Measurements from ENCODE around the gene EIF4G2.

DNA sequence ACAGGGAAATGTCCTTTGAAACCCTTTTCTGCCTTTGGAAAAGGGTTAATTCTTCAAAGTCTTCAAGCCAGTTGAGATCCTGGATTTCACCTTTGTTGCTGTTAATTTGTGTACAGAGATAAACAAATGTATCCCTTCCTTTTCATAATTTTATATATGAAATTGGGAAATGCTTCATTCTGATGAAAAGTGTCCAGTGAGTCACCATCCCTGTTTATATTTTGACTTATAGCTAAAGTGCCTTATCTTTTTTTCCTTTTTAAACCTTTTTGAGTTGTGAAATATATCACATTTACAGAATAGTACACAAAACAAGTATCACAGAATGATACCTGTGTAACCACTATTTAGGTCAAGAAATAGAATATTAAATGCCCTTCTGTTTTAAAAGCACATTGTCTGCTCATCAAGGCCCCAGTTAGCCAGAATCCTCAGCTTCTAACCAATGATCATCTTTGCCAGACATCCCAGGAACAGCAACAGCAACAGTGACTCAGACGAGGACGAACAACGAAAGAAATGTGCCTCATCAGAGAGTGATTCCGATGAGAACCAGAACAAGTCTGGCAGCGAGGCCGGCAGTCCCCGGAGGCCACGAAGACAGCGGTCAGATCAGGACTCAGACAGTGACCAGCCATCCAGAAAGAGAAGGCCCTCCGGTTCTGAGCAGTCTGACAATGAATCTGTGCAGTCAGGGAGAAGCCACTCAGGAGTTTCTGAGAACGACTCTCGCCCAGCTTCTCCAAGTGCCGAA, 30.3 kb downstream of the EIF4G2 start:
- TF ChIP-seq, protein P1, sequence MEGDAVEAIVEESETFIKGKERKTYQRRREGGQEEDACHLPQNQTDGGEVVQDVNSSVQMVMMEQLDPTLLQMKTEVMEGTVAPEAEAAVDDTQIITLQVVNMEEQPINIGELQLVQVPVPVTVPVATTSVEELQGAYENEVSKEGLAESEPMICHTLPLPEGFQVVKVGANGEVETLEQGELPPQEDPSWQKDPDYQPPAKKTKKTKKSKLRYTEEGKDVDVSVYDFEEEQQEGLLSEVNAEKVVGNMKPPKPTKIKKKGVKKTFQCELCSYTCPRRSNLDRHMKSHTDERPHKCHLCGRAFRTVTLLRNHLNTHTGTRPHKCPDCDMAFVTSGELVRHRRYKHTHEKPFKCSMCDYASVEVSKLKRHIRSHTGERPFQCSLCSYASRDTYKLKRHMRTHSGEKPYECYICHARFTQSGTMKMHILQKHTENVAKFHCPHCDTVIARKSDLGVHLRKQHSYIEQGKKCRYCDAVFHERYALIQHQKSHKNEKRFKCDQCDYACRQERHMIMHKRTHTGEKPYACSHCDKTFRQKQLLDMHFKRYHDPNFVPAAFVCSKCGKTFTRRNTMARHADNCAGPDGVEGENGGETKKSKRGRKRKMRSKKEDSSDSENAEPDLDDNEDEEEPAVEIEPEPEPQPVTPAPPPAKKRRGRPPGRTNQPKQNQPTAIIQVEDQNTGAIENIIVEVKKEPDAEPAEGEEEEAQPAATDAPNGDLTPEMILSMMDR (IDR thresholded peaks at IDR 0.05 in 4 of 5, conservative IDR thresholded peaks at IDR 0.05 in 1 of 5) = no peak
- TF ChIP-seq POLR2A (IDR thresholded peaks at IDR 0.05) = no peak

All from gastrocnemius medialis (tissue), 4 donors.